GM21619 (cell line): Measurements from ENCODE around the gene ZNG1F.
"Not testable (repeated sequence)": the region's sequence is repeated elsewhere in the genome, so short reads cannot be mapped to it uniquely, and the experiment has no call there.

Experiments
- ATAC-seq: cut with Tn5 transposase; IDR thresholded peaks from one replicate; pipeline ENCODE4 v1.9.1; 2021; ENCODE audit not compliant: unreplicated experiment

ZNG1F gene

GRCh38 chr9:41087157-41087780 lies 101.8 kb downstream of the ZNG1F start:
- ATAC-seq: not testable (repeated sequence)

DNA sequence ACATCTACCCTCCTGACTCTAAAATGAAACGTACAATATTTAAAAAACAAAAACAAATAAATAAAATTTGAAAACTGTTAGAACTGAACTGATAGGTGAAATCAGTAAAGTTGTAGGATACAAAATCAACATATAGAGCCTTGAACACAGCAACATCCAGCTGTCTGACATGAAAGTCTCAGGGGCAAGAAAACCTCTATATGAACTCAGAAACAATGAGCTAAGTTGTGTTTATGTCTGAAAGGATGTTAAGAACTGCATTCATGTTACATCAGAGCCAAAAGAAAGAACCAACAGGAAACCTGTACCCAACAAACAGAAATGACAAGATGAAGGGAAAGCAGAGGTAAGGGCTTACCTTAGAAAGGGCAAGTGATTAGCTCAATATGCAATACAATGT lies 102.4 kb downstream of the ZNG1F start:
- ATAC-seq: not testable (repeated sequence)

GRCh38 chr9:41086215-41086614 lies 102.9 kb downstream of the ZNG1F start:
- not testable (repeated sequence) for ATAC-seq

DNA sequence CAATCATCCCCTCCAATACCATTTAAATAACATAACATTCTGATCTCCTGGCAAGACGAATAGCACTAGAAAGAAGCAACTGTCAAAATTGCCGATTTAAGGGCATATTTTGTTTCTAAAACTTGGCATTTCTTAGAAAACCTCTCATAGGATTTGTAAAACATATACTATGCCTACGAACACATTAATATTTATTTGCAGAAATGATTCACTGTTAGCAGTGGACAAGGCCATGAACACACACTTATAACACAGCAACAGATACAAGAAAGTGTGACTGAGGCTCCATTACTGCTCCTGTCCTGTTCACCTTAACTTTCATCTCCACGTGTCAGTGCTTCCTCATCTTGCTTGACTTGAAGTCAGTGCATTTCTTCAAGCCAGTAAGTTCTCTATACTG lies 106.8 kb downstream of the ZNG1F start:
- not testable (repeated sequence) for ATAC-seq
